ENCODE measurements around the gene MET. TPM values are rescaled to one million over a fixed set of nuclear protein-coding genes. Genes with fewer than 3 reads are reported as not detected.

Gene MET
- polyA plus RNA-seq, 1 donor from 2014 or later = not detected

DNA sequence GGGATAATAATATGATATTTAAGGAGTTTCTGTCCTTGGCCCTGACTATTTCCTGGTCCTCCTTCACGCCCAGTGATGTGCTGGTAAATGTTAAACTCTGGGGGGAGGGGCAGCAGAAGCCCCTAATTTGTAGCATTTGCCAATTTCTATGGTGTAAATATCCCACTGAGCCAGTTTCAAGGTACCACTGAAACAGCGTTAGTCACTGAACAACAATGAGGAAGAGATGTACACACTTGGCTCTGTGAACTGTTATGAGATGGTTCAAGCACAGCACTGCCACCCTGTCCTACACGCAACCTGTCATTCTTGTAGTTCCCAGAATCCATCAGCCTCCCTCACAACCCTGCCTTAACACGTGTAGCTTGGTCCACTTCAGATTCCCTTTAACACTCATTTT lies 39.8 kb downstream of the MET start:
- Histone ChIP-seq H3K4me3 (ENCODE audit: low read length) (no peak overlapping the region), H3F3A (ENCODE audit: insufficient read depth, low read length, poor library complexity, severe bottlenecking) (no peaks in the 10 kb centered on the region), H2AFZ (ENCODE audit: low read depth, low read length) (no peak overlapping the region), H3K27me3 (ENCODE audit: insufficient read depth, low read depth, low read length) (no peaks in the 10 kb centered on the region), H3K4me2 (ENCODE audit: low read length) (no peak overlapping the region), H3K9me3 (ENCODE audit: low read length) (no peaks in the 10 kb centered on the region), H3K79me2 (replicated peaks; ENCODE audit: insufficient read depth, low read length) (no peaks in the 10 kb centered on the region), H3K9me2 (ENCODE audit: insufficient read depth, low read length) (no peaks in the 10 kb centered on the region), H3K9ac (ENCODE audit: low read length) (no peak overlapping the region), H4K20me1 (ENCODE audit: insufficient read depth) (no peaks in the 10 kb centered on the region), H3K36me3 (ENCODE audit: insufficient read depth, low read length) (no peaks in the 10 kb centered on the region), H3K27ac (ENCODE audit: low read length) (no peak overlapping the region)
- TF ChIP-seq, protein P1, sequence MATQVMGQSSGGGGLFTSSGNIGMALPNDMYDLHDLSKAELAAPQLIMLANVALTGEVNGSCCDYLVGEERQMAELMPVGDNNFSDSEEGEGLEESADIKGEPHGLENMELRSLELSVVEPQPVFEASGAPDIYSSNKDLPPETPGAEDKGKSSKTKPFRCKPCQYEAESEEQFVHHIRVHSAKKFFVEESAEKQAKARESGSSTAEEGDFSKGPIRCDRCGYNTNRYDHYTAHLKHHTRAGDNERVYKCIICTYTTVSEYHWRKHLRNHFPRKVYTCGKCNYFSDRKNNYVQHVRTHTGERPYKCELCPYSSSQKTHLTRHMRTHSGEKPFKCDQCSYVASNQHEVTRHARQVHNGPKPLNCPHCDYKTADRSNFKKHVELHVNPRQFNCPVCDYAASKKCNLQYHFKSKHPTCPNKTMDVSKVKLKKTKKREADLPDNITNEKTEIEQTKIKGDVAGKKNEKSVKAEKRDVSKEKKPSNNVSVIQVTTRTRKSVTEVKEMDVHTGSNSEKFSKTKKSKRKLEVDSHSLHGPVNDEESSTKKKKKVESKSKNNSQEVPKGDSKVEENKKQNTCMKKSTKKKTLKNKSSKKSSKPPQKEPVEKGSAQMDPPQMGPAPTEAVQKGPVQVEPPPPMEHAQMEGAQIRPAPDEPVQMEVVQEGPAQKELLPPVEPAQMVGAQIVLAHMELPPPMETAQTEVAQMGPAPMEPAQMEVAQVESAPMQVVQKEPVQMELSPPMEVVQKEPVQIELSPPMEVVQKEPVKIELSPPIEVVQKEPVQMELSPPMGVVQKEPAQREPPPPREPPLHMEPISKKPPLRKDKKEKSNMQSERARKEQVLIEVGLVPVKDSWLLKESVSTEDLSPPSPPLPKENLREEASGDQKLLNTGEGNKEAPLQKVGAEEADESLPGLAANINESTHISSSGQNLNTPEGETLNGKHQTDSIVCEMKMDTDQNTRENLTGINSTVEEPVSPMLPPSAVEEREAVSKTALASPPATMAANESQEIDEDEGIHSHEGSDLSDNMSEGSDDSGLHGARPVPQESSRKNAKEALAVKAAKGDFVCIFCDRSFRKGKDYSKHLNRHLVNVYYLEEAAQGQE (IDR thresholded peaks at IDR 0.05; ENCODE audit: borderline replicate concordance) = no peak
- TF ChIP-seq SMC3 (conservative IDR thresholded peaks at IDR 0.05; ENCODE audit: poor library complexity) (no peak), POLR2AphosphoS5 (IDR thresholded peaks at IDR 0.05) (no peak), TAF1 (IDR thresholded peaks at IDR 0.05; ENCODE audit: low read depth) (no peak), MXI1 (conservative IDR thresholded peaks at IDR 0.05; ENCODE audit: poor library complexity, severe bottlenecking) (no peak), EZH2 (IDR thresholded peaks at IDR 0.05; ENCODE audit: borderline replicate concordance, insufficient read depth, low read length, poor library complexity, severe bottlenecking) (no peak), EP300 (conservative IDR thresholded peaks at IDR 0.05; ENCODE audit: poor library complexity, severe bottlenecking) (no peak), RAD21 (conservative IDR thresholded peaks at IDR 0.05) (no peak)
- TF ChIP-seq, protein P2, sequence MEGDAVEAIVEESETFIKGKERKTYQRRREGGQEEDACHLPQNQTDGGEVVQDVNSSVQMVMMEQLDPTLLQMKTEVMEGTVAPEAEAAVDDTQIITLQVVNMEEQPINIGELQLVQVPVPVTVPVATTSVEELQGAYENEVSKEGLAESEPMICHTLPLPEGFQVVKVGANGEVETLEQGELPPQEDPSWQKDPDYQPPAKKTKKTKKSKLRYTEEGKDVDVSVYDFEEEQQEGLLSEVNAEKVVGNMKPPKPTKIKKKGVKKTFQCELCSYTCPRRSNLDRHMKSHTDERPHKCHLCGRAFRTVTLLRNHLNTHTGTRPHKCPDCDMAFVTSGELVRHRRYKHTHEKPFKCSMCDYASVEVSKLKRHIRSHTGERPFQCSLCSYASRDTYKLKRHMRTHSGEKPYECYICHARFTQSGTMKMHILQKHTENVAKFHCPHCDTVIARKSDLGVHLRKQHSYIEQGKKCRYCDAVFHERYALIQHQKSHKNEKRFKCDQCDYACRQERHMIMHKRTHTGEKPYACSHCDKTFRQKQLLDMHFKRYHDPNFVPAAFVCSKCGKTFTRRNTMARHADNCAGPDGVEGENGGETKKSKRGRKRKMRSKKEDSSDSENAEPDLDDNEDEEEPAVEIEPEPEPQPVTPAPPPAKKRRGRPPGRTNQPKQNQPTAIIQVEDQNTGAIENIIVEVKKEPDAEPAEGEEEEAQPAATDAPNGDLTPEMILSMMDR (IDR thresholded peaks at IDR 0.05; ENCODE audit: poor library complexity, severe bottlenecking) = no peak

DNA sequence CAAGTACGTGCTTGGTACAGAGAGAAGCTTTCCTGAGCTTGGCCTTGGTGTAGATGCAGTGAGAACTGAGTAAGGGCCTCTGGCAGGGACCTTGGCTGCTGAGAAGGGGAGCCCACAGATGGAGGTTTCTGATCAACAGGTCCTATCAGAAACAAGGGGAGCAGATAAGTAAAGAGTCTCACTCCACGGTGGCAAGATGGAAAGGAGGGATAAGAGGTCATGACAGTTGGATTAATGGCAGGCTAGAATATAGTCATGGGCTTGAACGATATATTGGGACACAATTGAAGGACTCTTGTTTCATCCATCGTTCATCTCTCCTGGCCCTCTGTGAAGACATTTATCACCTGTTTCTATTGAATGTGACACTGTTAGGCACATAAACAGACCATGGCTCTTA lies 41.5 kb downstream of the MET start:
- Histone ChIP-seq H3K79me2 (replicated peaks; ENCODE audit: insufficient read depth, low read length) (no peaks in the 10 kb centered on the region), H3K9me2 (ENCODE audit: insufficient read depth, low read length) (no peaks in the 10 kb centered on the region), H3K4me3 (ENCODE audit: low read length) (no peak overlapping the region), H2AFZ (ENCODE audit: low read depth, low read length) (no peak overlapping the region), H3K4me2 (ENCODE audit: low read length) (no peak overlapping the region), H3K27me3 (ENCODE audit: insufficient read depth, low read depth, low read length) (no peaks in the 10 kb centered on the region), H4K20me1 (ENCODE audit: insufficient read depth) (no peaks in the 10 kb centered on the region), H3K36me3 (ENCODE audit: insufficient read depth, low read length) (no peaks in the 10 kb centered on the region), H3F3A (ENCODE audit: insufficient read depth, low read length, poor library complexity, severe bottlenecking) (no peaks in the 10 kb centered on the region), H3K27ac (ENCODE audit: low read length) (no peak overlapping the region), H3K9ac (ENCODE audit: low read length) (no peak overlapping the region), H3K9me3 (ENCODE audit: low read length) (no peaks in the 10 kb centered on the region)
- TF ChIP-seq, protein P1 (IDR thresholded peaks at IDR 0.05; ENCODE audit: borderline replicate concordance) = no peak
